HG02884 (cell line): ENCODE results near the gene HSD17B11.
"Not testable (repeated sequence)": the region's sequence is repeated elsewhere in the genome, so short reads cannot be mapped to it uniquely, and the experiment has no call there.

Experiments used
- ATAC-seq: cut with Tn5 transposase; IDR thresholded peaks from one replicate; pipeline ENCODE4 v1.9.1; 2021; ENCODE audit warnings: mild to moderate bottlenecking, moderate library complexity; ENCODE audit not compliant: unreplicated experiment

HSD17B11 gene

GRCh38 chr4:87360338-87360935 is 30.6 kb downstream of the HSD17B11 start:
- ATAC-seq: no peak

DNA sequence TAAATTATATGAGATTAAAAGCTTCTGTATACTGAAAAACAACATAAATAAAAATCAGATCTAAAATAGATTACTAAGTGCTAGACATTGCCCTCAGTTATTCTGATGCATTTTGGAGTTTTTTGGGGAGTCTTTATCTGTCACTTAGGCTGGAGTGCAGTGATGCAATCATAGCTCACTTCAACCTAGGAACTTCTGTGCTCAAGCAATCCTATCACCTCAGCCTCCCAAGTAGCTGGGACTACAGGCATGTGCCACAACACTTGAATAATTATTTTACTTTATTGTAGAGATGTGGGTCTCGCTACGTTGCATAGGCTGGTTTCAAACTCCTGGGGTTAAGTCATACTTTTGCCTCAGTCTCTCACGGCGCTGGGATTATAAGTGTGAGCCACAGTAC is 31.7 kb downstream of the HSD17B11 start:
- no peak for ATAC-seq

GRCh38 chr4:87356832-87357526 is 34.0 kb downstream of the HSD17B11 start:
- no peak for ATAC-seq

- no peak for ATAC-seq
Measured at GRCh38 chr4:87354168-87355102, 36.6 kb downstream of the HSD17B11 start.

GRCh38 chr4:87353592-87353991 is 37.4 kb downstream of the HSD17B11 start:
- ATAC-seq: peak; percentile 95

DNA sequence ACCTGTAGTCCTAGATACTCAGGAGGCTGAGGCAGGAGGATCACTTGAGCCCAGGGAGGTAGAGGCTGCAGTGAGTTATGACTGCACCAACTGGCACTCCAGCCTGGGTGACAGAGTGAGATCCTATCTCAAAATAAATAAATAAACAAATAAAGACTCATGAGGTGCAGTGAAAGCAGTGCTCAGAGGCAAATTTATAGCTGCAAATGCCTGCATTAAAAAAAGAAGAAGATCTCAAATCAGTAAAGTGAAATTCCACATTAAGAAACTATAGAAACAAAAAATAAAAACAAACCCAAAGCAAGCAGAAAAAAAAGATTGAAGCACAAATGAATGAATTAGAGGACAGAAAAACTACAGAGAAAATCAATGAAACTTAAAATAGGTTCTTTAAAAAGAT is 45.8 kb downstream of the HSD17B11 start:
- no peak for ATAC-seq

DNA sequence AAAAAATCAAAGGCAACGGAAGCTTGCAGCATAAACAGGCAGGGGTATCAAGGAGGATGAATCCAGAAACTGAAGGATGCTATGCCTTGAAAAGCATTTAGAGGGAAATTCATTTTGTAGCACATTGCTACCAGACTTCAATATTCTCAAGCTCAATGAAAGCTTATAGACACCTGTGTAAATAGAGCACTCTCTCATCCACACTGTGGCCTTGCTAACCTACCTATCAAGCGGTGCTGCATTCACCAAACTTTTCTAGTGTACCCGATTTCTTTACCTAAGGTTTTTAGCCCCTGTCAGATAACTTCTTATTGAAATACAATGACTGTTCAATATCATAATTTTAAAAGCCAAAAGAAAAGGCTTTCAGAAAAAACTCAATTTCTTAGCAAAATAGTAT is 48.1 kb downstream of the HSD17B11 start:
- ATAC-seq: no peak

DNA sequence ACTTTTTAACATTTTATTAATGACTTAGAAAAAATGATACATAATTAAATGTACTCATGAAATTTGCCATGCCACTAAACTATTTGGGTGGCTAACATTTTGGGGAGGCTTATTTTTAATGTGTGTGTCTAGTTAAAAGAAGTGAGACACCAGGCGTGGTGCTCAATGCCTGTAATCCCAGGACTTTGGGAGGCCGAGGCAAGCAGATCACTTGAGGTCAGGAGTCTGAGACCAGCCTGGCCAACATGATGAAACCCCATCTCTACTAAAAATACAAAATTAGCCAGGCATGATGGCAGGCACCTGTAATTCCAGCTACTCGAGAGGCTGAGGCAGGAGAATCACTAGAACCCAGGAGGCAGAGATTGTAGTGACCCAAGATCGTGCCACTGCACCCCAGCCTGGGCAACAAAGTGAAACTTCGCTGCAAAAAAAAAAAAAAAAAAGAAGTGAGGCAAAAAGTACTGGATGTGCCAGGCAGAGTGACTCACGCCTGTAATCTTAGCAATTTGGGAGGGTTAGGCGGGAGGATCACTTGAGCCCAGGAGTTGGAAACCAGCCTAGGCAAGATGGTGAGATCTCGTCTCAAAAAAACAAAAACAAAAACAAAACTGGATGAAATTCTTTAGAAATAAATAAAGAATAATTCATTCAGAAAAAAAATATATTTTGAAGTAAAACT is 48.9 kb downstream of the HSD17B11 start:
- ATAC-seq: not testable (repeated sequence)

- ATAC-seq: no peak
Measured at GRCh38 chr4:87339440-87339839, 51.5 kb downstream of the HSD17B11 start.

GRCh38 chr4:87337361-87337760 is 53.6 kb downstream of the HSD17B11 start:
- ATAC-seq: no peak

DNA sequence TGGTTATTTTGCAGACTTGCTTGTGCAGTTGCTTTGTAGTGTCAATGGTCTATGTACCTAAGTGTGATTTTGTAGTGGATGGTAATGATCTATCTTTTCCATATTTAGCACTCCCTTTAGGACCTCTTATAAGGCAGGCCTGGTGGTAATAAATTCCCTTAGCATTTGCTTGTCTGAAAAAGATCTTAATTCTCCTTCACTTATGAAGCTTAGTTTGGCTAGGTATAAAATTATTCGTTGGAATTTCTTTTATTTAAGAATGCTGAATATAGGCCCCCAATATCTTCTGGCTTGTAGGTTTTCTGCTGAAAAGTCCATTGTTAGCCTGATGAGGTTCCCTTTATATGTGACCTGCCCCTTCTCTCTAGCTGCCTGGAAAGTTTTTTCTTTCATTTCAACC is 57.7 kb downstream of the HSD17B11 start:
- no peak for ATAC-seq

GRCh38 chr4:87330761-87331160 is 60.2 kb downstream of the HSD17B11 start:
- ATAC-seq: no peak

DNA sequence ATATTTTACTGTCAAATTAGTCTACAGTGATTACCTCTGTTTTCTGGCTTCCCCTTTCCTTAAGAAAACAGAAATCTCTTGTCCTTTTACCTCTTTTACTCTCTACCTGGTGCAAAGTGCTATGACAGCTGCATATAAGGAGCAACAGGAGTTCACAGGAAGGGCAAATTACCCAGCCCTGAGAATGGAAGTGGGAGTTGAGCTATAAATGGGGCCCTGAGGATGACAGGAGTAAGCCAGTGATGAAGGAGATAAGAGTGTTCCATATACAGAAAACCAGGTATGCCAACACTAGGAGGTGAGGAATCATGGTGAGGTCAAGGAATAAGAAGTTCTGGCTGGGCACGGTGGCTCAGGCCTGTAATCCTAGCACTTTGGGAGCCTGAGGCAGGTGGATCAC is 63.9 kb downstream of the HSD17B11 start:
- no peak for ATAC-seq

DNA sequence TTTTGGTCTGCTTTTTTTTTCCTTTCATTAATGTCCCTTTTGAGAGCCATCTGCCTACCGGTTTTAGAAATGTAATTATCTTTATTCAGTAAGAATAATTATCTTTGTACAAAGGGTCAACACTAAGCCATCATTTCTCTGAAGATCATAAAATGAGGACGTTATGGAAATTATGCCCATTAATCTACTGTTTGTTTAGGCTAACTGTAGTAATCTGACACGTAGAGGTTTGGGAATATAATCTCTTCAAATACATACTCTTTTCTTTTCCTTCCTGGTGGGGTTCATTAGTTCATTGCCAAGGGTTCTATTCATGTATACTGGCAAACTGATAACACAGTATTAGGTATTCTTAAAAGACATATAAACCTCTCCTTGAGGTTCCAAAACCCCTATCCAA is 64.5 kb downstream of the HSD17B11 start:
- ATAC-seq: no peak

GRCh38 chr4:87322754-87323153 is 68.2 kb downstream of the HSD17B11 start, which contains the start of gene HSD17B13:
HSD17B13 (minus strand) TSS chr4:87322882; CDS start chr4:87322841, 41 bp downstream.
- ATAC-seq: no peak

DNA sequence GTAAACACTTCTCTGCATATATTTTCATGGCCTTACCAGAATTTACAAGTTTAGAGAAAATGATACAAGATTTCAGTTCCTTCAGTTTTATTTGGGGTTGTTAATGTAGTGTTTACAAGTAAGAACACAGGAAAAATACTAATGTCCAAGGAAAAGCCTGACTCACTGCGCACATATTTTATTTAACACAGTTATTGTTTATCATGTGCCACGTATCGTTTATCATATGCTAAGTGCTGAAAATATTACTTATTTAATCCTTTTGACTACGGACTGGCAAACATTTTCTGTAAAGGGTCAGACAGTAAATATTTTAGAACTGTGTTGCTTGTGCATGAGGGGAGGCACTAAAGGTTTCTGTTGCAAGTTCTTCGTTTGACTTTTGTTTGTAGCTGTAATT is 69.1 kb downstream of the HSD17B11 start:
- ATAC-seq: no peak

- no peak for ATAC-seq
Measured at GRCh38 chr4:87317527-87317926, 73.5 kb downstream of the HSD17B11 start.

DNA sequence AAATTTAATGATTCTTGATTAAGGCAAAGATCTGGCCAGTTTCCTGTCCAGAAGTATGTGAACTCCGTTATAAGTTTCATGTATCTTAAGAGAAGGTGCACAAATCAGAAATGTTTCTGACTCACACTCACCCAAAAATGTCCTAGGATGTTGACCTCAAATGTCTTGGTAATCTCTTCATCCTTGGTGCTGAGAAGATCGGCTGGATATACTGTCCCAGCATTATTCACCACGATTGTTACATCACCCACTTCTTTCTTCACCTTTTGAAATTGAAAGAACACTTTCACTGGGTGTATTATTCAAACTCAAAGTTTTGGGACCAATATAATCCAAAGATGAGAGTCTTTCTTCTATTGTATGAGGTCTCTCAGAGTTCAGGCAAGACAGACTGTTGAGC is 74.0 kb downstream of the HSD17B11 start:
- ATAC-seq: no peak

- not testable (repeated sequence) for ATAC-seq
Measured at GRCh38 chr4:87315000-87315399, 76.0 kb downstream of the HSD17B11 start.

DNA sequence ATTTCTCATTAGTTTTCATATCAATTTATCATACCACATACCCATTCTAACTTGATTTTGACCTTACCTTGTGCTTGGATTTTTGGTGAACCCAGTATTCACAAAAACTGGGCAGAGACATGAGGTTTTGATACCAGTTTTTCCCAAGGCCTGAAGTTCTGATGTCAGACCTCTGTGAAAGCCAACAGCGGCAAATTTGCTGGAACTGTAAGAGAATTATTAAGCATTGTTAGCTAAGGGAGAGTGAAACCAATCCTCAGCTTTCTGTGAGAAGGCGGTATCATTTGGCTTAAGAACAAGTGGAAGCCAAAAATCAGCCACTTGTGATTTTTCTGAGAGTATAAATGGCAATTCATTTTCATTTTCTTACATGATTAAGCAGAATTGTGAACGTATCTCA is 77.2 kb downstream of the HSD17B11 start:
- no peak for ATAC-seq

GRCh38 chr4:87311684-87312083 is 79.3 kb downstream of the HSD17B11 start:
- ATAC-seq: no peak
